Neural progenitor cell (in vitro differentiated cells): ENCODE measurements around the gene MYLK3.

ENCODE experiments used
- CTCF ChIP-seq: fragments of 200-600 bp; sonication (generic); IDR thresholded peaks from 2 replicates; pipeline ENCODE4 v1.5.1; 2017; ENCODE audit warnings: antibody characterized with exemption, mild to moderate bottlenecking
- EZH2 ChIP-seq: fragments of 200-600 bp; sonication (generic); IDR thresholded peaks from 2 replicates; pipeline ENCODE4 v1.6.1; 2017; ENCODE audit warnings: antibody characterized with exemption, mild to moderate bottlenecking, moderate library complexity

GRCh38 chr16:46783800-46784199, 35.7 kb upstream of the MYLK3 start:
- TF ChIP-seq CTCF: no peak
- no peak for TF ChIP-seq EZH2
